Left lung (tissue), 10 donors: Measurements from ENCODE around the gene MASP2. TPM values are rescaled to one million over a fixed set of nuclear protein-coding genes. Genes with fewer than 3 reads are reported as not detected.
"Not testable (repeated sequence)": the region's sequence is repeated elsewhere in the genome, so short reads cannot be mapped to it uniquely, and the experiment has no call there.

Experiments used
- ATAC-seq: fragments of 200-7000 bp; cut with Tn5 transposase; one replicate; pipeline ENCODE4 v1.9.1; 2020; ENCODE audit warnings: moderate library complexity
- DNase-seq, 4 donors: peaks; one replicate each; pipeline ENCODE4 v3.0.0-alpha.2; 2013 to 2020
- H3K27ac ChIP-seq, 2 donors: fragments of 200-600 bp; sonication (generic) in 1 of 2; one replicate each; pipeline versions ENCODE4 v1.5.0 to v1.8.0; 2020 to 2021
- H3K27me3 ChIP-seq, 2 donors: fragments of 200-600 bp; sonication (generic) in 1 of 2; one replicate each; pipeline versions ENCODE4 v1.5.0 to v1.8.0; 2020 to 2021
- H3K36me3 ChIP-seq, 2 donors: fragments of 200-600 bp; sonication (generic) in 1 of 2; one replicate each; pipeline versions ENCODE4 v1.5.0 to v1.8.0; 2020 to 2021
- H3K4me1 ChIP-seq, 2 donors: fragments of 200-600 bp; one replicate each; pipeline ENCODE4 v1.8.0; 2021
- H3K4me3 ChIP-seq, 2 donors: fragments of 200-600 bp; sonication (generic) in 1 of 2; one replicate each; pipeline versions ENCODE4 v1.5.0 to v1.8.0; 2020 to 2021; ENCODE audit warnings: mild to moderate bottlenecking in 1 of 2
- H3K9me3 ChIP-seq, 2 donors: fragments of 200-600 bp; sonication (generic) in 1 of 2; one replicate each; pipeline versions ENCODE4 v1.5.0 to v1.8.0; 2020 to 2021
- intact Hi-C, 2 donors: fragments of 100-400 bp; cut with DNase I; formaldehyde crosslinking; loops; one replicate each; pipeline versions ENCODE4 v1.11.2 to v1.14.2; 2022
- polyA plus RNA-seq, 6 donors: library from polyadenylated mRNA; unstranded; fragments of 120-200 nt; gene quantifications; one replicate each; pipeline ENCODE4 v1.2.1, GENCODE V29; 2013; ENCODE audit not compliant: insufficient read length in 6 of 6
- total RNA-seq, 2 donors: library from RNA; stranded (reverse); fragmentation: NEBNext Ultra II Directional; extraction: Animal tissue kit (Norgen Biotek cat#: 25700); gene quantifications; one replicate each; pipeline ENCODE4 v1.2.1, GENCODE V29; 2021
- TF ChIP-seq, protein P1 (sequence below), 2 donors: fragments of 200-600 bp; sonication (generic) in 1 of 2; IDR thresholded peaks; one replicate each; pipeline versions ENCODE4 v1.5.0 to v1.8.0; 2021; ENCODE audit warnings: antibody characterized with exemption in 2 of 2
- donor health status: DM: no; HTN: yes; CAD: no.
- donor health status: DM: no; HTN: no; CAD: no.

MASP2 gene
- total and polyA plus RNA-seq, 8 donors: 8.9 to 12.3 (median 10.9) TPM; not detected in 2

DNA sequence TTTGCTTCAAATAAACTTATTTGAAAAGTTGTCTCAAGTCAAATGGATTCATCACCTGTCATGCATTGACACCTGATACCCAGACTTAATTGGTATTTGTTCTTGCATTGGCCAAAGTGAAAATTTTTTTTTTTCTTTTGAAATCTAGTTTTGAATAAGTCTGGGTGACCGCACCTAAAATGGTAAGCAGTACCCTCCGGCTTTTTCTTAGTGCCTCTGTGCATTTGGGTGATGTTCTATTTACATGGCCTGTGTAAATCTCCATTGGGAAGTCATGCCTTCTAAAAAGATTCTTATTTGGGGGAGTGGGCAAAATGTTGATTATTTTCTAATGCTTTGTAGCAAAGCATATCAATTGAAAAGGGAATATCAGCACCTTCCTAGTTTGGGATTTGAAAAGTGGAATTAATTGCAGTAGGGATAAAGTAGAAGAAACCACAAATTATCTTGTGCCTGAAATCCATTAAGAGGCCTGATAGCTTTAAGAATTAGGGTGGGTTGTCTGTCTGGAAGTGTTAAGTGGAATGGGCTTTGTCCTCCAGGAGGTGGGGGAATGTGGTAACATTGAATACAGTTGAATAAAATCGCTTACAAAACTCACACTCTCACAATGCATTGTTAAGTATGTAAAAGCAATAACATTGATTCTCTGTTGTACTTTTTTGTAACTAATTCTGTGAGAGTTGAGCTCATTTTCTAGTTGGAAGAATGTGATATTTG lies 22.7 kb downstream of the MASP2 start:
- intact Hi-C loops: no loop called here
- Histone ChIP-seq H3K4me1 (no peaks in the 10 kb centered on the region), H3K9me3 (no peaks in the 10 kb centered on the region), H3K27ac (no peak overlapping the region), H3K4me3 (no peak overlapping the region), H3K27me3 (no peaks in the 10 kb centered on the region), H3K36me3 (peaks cover 3 to 97% of the 10 kb centered on the region in 2 donors)
- ATAC-seq (no peak), DNase-seq (no peak)
- TF ChIP-seq, protein P1, sequence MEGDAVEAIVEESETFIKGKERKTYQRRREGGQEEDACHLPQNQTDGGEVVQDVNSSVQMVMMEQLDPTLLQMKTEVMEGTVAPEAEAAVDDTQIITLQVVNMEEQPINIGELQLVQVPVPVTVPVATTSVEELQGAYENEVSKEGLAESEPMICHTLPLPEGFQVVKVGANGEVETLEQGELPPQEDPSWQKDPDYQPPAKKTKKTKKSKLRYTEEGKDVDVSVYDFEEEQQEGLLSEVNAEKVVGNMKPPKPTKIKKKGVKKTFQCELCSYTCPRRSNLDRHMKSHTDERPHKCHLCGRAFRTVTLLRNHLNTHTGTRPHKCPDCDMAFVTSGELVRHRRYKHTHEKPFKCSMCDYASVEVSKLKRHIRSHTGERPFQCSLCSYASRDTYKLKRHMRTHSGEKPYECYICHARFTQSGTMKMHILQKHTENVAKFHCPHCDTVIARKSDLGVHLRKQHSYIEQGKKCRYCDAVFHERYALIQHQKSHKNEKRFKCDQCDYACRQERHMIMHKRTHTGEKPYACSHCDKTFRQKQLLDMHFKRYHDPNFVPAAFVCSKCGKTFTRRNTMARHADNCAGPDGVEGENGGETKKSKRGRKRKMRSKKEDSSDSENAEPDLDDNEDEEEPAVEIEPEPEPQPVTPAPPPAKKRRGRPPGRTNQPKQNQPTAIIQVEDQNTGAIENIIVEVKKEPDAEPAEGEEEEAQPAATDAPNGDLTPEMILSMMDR (IDR thresholded peaks at IDR 0.05): no peak

DNA sequence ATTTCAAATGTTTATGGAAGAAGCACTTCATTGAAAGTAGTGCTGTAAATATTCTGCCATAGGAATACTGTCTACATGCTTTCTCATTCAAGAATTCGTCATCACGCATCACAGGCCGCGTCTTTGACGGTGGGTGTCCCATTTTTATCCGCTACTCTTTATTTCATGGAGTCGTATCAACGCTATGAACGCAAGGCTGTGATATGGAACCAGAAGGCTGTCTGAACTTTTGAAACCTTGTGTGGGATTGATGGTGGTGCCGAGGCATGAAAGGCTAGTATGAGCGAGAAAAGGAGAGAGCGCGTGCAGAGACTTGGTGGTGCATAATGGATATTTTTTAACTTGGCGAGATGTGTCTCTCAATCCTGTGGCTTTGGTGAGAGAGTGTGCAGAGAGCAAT lies 23.8 kb downstream of the MASP2 start:
- Histone ChIP-seq H3K9me3 (no peaks in the 10 kb centered on the region), H3K27ac (no peak overlapping the region), H3K36me3 (peaks cover 6 to 100% of the 10 kb centered on the region in 2 donors), H3K4me1 (no peaks in the 10 kb centered on the region), H3K27me3 (no peaks in the 10 kb centered on the region), H3K4me3 (no peak overlapping the region)
- DNase-seq: no peak
- TF ChIP-seq, protein P1 (IDR thresholded peaks at IDR 0.05): no peak
- ATAC-seq: no peak
- intact Hi-C loops: no loop called here

DNA sequence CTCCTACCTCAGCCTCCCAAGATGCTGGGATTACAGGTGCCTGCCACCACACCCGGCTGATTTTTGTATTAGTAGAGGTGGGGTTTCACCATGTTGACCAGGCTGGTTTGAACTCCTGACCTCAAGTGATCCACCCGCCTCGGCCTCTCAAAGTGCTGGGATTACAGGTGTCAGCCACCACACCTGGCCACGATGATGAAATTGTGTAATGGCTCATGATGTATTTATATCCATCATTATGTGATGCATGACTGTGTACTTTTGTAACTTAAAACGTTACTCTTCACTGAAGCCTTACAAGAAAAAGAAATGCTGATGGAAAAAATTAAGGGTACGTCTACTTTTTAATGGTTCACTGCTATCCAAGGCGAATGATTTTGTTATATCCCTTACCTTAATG lies 27.1 kb downstream of the MASP2 start:
- TF ChIP-seq, protein P1 (IDR thresholded peaks at IDR 0.05): no peak
- Histone ChIP-seq H3K36me3 (peaks cover 6 to 100% of the 10 kb centered on the region in 2 donors), H3K27me3 (no peaks in the 10 kb centered on the region), H3K4me3 (no peak overlapping the region), H3K27ac (no peak overlapping the region), H3K9me3 (no peaks in the 10 kb centered on the region), H3K4me1 (peaks cover 0 to 15% of the 10 kb centered on the region in 2 donors)
- intact Hi-C loops: no loop called here
- DNase-seq (no peak), ATAC-seq (no peak)

DNA sequence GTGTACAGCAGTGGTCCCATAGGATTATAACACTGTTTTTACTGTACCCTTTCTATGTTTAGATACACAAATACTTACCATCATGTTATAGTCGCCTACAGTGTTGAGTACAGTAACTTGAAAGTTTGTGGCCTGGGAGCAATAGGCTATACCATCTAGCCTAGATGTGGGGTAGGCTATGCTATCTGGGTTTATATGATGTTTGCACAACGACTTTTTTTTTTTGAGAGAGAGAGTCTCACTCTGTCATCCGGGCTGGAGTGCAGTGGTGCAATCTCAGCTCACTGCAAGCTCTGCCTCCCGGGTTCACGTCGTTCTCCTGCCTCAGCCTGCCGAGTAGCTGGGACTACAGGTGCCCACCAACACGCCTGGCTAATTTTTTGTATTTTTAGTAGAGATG lies 27.7 kb downstream of the MASP2 start:
- ATAC-seq, H3K27ac ChIP-seq, intact Hi-C loops: not testable (repeated sequence)

DNA sequence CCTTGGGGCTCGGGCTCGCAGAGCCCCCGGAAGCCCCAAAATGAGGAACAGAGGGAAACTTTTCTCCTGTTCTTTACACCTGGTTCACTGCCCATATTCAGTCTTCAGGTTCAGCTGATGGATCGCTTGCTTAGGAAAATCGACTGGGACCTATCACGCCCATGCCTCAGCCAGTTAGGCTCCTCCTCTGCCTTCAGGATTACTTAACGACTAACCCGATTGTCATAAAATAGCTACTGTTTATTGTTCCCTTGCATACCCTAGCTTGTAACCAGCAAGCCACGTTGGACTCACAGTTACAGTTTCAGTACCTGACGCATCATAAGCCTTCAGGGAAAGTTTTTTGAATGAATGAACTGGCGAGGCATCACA lies 33.9 kb downstream of the MASP2 start:
- peak overlapping the region; percentile 94 for H3K4me3 ChIP-seq
- H3K27ac ChIP-seq: peak overlapping the region in 1 of 2 donors; percentile 93
- intact Hi-C loops: no loop called here
- H3K4me1 ChIP-seq: peaks cover 12 to 43% of the 10 kb centered on the region in 2 donors
- peaks cover 0 to 48% of the 10 kb centered on the region in 2 donors for H3K36me3 ChIP-seq
- no peaks in the 10 kb centered on the region for H3K9me3 ChIP-seq
- TF ChIP-seq, protein P1 (IDR thresholded peaks at IDR 0.05): no peak
- ATAC-seq (no peak), DNase-seq (peak in 1 of 4 donors; percentile 4)
- no peaks in the 10 kb centered on the region for H3K27me3 ChIP-seq

More for the DNA sequence above, 27.7 kb downstream of the MASP2 start:
- DNase-seq, H3K27me3 ChIP-seq, H3K9me3 ChIP-seq, H3K4me3 ChIP-seq: not testable (repeated sequence)
- H3K36me3 ChIP-seq: peaks cover 6 to 100% of the 10 kb centered on the region in 2 donors
- peaks cover 0 to 22% of the 10 kb centered on the region in 2 donors for H3K4me1 ChIP-seq
